GM23338 (cell line): ENCODE results near the gene IMMP2L. TPM values are rescaled to one million over a fixed set of nuclear protein-coding genes. Genes with fewer than 3 reads are reported as not detected.

ENCODE experiments used
- ATAC-seq: fragments of 200-7000 bp; cut with Tn5 transposase; 3 replicates; pipeline ENCODE4 v1.9.1; 2020
- DNase-seq: peaks from one replicate; pipeline ENCODE4 v3.0.0-alpha.2; 2015; ENCODE audit warnings: low spot score
- H2AFZ ChIP-seq: fragments of 200-600 bp; sonication (generic); 2 replicates; pipeline ENCODE4 v1.8.0; 2016; ENCODE audit warnings: antibody characterized with exemption, mild to moderate bottlenecking, moderate library complexity
- H3F3A ChIP-seq: fragments of 200-600 bp; sonication (generic); replicated peaks from 2 replicates; pipeline ENCODE4 v1.8.0; 2017; ENCODE audit warnings: antibody characterized with exemption, mixed run types, low read depth
- H3K27ac ChIP-seq: fragments of 200-600 bp; sonication (generic); 2 replicates; pipeline ENCODE4 v1.6.1; 2016; ENCODE audit warnings: low read depth
- H3K27me3 ChIP-seq: fragments of 200-600 bp; sonication (generic); 2 replicates; pipeline ENCODE4 v1.8.0; 2016; ENCODE audit warnings: mild to moderate bottlenecking, mixed run types, moderate library complexity; ENCODE audit not compliant: insufficient read depth
- H3K36me3 ChIP-seq: fragments of 200-600 bp; sonication (generic); 2 replicates; pipeline ENCODE4 v1.8.0; 2016; ENCODE audit warnings: mild to moderate bottlenecking; ENCODE audit not compliant: insufficient read depth
- H3K4me1 ChIP-seq: fragments of 200-600 bp; sonication (generic); 2 replicates; pipeline ENCODE4 v1.8.0; 2016; ENCODE audit warnings: mild to moderate bottlenecking, moderate library complexity; ENCODE audit not compliant: insufficient read depth
- H3K4me2 ChIP-seq: fragments of 200-600 bp; sonication (generic); 2 replicates; pipeline ENCODE4 v1.7.1; 2017; ENCODE audit warnings: mixed run types
- H3K4me3 ChIP-seq: fragments of 200-600 bp; sonication (generic); 2 replicates; pipeline ENCODE4 v1.6.1; 2016; ENCODE audit warnings: mixed run types
- H3K79me2 ChIP-seq: fragments of 200-600 bp; sonication (generic); replicated peaks from 2 replicates; pipeline ENCODE4 v1.8.0; 2017; ENCODE audit warnings: mild to moderate bottlenecking; ENCODE audit not compliant: insufficient read depth
- H3K9me2 ChIP-seq: fragments of 200-600 bp; sonication (generic); 2 replicates; pipeline ENCODE4 v1.8.0; 2017; ENCODE audit not compliant: insufficient read depth
- H4K20me1 ChIP-seq: fragments of 200-600 bp; sonication (generic); replicated peaks from 2 replicates; pipeline ENCODE4 v1.8.0; 2017; ENCODE audit warnings: mild to moderate bottlenecking; ENCODE audit not compliant: insufficient read depth
- H3K27ac Mint-ChIP-seq: 2 replicates; pipeline ENCODE4 v1.8.0; 2020; ENCODE audit warnings: inconsistent platforms, mild to moderate bottlenecking, moderate library complexity, mixed read lengths
- H3K27me3 Mint-ChIP-seq: 3 replicates; pipeline ENCODE4 v1.8.0; 2022; ENCODE audit warnings: low read depth, mild to moderate bottlenecking, moderate library complexity, mixed read lengths, inconsistent platforms; ENCODE audit not compliant: insufficient read depth, poor library complexity
- H3K36me3 Mint-ChIP-seq: 3 replicates; pipeline ENCODE4 v1.8.0; 2021; ENCODE audit warnings: low read depth, mild to moderate bottlenecking, inconsistent platforms, moderate library complexity, mixed read lengths
- H3K4me1 Mint-ChIP-seq: 3 replicates; pipeline ENCODE4 v1.8.0; 2020; ENCODE audit warnings: mild to moderate bottlenecking, inconsistent platforms, mixed read lengths
- H3K4me3 Mint-ChIP-seq: 3 replicates; pipeline ENCODE4 v1.8.0; 2021; ENCODE audit warnings: moderate library complexity, mild to moderate bottlenecking, inconsistent platforms, mixed read lengths
- H3K9me3 Mint-ChIP-seq: 3 replicates; pipeline ENCODE4 v1.8.0; 2020; ENCODE audit warnings: moderate library complexity, mild to moderate bottlenecking, inconsistent platforms, mixed read lengths
- CREB1 ChIP-seq: fragments of 250-450 bp; sonication (Bioruptor Pico); IDR thresholded peaks from 2 replicates; pipeline ENCODE4 v1.5.0; 2020; ENCODE audit warnings: low read depth, mild to moderate bottlenecking, moderate library complexity
- JUNB ChIP-seq: IDR thresholded peaks from one replicate; pipeline ENCODE4 v1.6.1; 2016; ENCODE audit warnings: antibody characterized with exemption; ENCODE audit not compliant: unreplicated experiment
- STAT1 ChIP-seq: IDR thresholded peaks from one replicate; pipeline ENCODE4 v1.6.1; 2016; ENCODE audit warnings: antibody characterized with exemption; ENCODE audit not compliant: unreplicated experiment
- ZNF114 ChIP-seq: fragments of 250-450 bp; sonication (Bioruptor Pico); IDR thresholded peaks from 2 replicates; pipeline ENCODE4 v1.5.0; 2020; ENCODE audit warnings: mild to moderate bottlenecking, moderate library complexity
- polyA plus RNA-seq: library from polyadenylated mRNA; unstranded; fragments of >200 nt; fragmentation: Nextera tagmentation; extraction: Ambion mirVana; gene quantifications from 2 replicates; pipeline ENCODE4 v1.2.1, GENCODE V29; 2016
- total RNA-seq: library from RNA; depleted of rRNA; stranded (reverse); fragments of >200 nt; shearing (Covaris generic); gene quantifications from 2 replicates; pipeline ENCODE4 v1.2.3, GENCODE V29; 2014
- TF ChIP-seq, protein P1 (sequence below), 2 experiments: fragments of 200-600 bp in 1 of 2; sonication (generic) in 1 of 2; conservative IDR thresholded peaks; 2 replicates each; pipeline versions ENCODE4 v1.5.1 to v1.6.1; 2016 to 2017; ENCODE audit warnings: antibody characterized with exemption in 2 of 2, low read depth in 2 of 2, mild to moderate bottlenecking in 2 of 2, moderate library complexity in 1 of 2
- TF ChIP-seq, protein P2 (sequence below): fragments of 250-450 bp; sonication (Bioruptor Pico); IDR thresholded peaks from 2 replicates; pipeline ENCODE4 v1.5.0; 2020; ENCODE audit warnings: mild to moderate bottlenecking, moderate library complexity

Gene IMMP2L
- total and polyA plus RNA-seq, 2 experiments from 2014 or later = 7.3 to 14.0 TPM

DNA sequence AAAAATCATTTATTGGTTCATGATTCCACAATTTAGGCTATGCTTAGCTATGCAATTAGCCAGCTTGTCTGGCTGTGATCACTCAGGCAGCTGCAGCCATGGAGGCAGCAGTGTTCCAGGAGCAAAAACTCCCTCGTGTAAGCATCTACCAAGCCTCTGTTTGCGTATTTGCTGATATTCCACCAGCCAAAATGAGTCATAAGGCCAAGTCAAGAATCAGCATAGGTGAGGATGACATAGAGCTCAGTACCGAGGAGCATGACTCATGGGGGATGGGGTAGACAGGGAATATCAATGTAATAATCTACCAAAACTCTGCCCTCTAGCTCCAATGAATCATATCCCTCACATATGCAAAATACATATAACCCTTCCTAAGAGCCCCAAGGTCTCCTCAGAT lies 63.3 kb downstream of the IMMP2L start (continued):
- TF ChIP-seq, protein P1, sequence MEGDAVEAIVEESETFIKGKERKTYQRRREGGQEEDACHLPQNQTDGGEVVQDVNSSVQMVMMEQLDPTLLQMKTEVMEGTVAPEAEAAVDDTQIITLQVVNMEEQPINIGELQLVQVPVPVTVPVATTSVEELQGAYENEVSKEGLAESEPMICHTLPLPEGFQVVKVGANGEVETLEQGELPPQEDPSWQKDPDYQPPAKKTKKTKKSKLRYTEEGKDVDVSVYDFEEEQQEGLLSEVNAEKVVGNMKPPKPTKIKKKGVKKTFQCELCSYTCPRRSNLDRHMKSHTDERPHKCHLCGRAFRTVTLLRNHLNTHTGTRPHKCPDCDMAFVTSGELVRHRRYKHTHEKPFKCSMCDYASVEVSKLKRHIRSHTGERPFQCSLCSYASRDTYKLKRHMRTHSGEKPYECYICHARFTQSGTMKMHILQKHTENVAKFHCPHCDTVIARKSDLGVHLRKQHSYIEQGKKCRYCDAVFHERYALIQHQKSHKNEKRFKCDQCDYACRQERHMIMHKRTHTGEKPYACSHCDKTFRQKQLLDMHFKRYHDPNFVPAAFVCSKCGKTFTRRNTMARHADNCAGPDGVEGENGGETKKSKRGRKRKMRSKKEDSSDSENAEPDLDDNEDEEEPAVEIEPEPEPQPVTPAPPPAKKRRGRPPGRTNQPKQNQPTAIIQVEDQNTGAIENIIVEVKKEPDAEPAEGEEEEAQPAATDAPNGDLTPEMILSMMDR (conservative IDR thresholded peaks at IDR 0.05; ENCODE audit: low read depth in 2 of 2) = no peak
- TF ChIP-seq CREB1 (CRISPR knock-in tag) = no peak
- no peak for TF ChIP-seq JUNB

DNA sequence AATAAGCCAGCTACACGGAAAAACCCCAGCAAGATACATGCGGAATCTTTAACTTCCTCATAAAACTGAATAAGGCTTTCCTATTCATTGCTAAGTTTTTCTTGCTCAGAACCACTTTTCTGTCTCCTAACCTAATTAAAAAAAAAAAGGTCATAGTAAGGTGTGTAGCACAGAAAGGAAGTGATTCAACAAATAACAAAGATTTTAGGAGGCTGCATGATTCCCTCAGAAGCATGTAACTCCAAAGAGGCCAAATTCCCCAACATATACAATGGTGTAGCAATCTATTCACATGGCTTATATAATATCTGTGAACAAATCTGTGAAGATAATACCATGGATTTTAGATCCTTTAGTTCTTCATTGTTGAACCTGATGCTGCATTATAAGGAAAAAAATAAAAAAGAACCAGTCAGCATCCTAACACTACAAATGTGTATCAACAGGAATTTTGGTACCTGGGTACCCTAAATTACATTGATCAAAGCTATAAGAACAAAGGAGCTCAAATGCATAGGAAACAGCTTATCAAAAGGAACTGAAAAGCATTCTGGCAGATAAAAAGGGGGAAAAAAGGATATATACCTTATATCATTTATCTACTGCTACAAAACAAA lies 63.8 kb downstream of the IMMP2L start:
- Mint-ChIP-seq H3K4me3 (no peak overlapping the region), H3K9me3 (peaks cover 32% of the 10 kb centered on the region), H3K27ac (no peak overlapping the region), H3K4me1 (no peaks in the 10 kb centered on the region), H3K27me3 (no peaks in the 10 kb centered on the region), H3K36me3 (peaks cover 30% of the 10 kb centered on the region)
- Histone ChIP-seq H3K4me1 (no peaks in the 10 kb centered on the region), H3F3A (no peaks in the 10 kb centered on the region), H4K20me1 (no peaks in the 10 kb centered on the region), H3K4me3 (no peak overlapping the region), H3K36me3 (0 out of 2 replicates have a peak, but pooled peaks cover 4% of the 10 kb centered on the region), H3K27me3 (no peaks in the 10 kb centered on the region), H2AFZ (no peak overlapping the region), H3K27ac (no peak overlapping the region), H3K9me2 (no peaks in the 10 kb centered on the region), H3K79me2 (no peaks in the 10 kb centered on the region), H3K4me2 (no peak overlapping the region)
- no peak for TF ChIP-seq ZNF114 (CRISPR knock-in tag)
- TF ChIP-seq STAT1 = no peak
- TF ChIP-seq, protein P2, sequence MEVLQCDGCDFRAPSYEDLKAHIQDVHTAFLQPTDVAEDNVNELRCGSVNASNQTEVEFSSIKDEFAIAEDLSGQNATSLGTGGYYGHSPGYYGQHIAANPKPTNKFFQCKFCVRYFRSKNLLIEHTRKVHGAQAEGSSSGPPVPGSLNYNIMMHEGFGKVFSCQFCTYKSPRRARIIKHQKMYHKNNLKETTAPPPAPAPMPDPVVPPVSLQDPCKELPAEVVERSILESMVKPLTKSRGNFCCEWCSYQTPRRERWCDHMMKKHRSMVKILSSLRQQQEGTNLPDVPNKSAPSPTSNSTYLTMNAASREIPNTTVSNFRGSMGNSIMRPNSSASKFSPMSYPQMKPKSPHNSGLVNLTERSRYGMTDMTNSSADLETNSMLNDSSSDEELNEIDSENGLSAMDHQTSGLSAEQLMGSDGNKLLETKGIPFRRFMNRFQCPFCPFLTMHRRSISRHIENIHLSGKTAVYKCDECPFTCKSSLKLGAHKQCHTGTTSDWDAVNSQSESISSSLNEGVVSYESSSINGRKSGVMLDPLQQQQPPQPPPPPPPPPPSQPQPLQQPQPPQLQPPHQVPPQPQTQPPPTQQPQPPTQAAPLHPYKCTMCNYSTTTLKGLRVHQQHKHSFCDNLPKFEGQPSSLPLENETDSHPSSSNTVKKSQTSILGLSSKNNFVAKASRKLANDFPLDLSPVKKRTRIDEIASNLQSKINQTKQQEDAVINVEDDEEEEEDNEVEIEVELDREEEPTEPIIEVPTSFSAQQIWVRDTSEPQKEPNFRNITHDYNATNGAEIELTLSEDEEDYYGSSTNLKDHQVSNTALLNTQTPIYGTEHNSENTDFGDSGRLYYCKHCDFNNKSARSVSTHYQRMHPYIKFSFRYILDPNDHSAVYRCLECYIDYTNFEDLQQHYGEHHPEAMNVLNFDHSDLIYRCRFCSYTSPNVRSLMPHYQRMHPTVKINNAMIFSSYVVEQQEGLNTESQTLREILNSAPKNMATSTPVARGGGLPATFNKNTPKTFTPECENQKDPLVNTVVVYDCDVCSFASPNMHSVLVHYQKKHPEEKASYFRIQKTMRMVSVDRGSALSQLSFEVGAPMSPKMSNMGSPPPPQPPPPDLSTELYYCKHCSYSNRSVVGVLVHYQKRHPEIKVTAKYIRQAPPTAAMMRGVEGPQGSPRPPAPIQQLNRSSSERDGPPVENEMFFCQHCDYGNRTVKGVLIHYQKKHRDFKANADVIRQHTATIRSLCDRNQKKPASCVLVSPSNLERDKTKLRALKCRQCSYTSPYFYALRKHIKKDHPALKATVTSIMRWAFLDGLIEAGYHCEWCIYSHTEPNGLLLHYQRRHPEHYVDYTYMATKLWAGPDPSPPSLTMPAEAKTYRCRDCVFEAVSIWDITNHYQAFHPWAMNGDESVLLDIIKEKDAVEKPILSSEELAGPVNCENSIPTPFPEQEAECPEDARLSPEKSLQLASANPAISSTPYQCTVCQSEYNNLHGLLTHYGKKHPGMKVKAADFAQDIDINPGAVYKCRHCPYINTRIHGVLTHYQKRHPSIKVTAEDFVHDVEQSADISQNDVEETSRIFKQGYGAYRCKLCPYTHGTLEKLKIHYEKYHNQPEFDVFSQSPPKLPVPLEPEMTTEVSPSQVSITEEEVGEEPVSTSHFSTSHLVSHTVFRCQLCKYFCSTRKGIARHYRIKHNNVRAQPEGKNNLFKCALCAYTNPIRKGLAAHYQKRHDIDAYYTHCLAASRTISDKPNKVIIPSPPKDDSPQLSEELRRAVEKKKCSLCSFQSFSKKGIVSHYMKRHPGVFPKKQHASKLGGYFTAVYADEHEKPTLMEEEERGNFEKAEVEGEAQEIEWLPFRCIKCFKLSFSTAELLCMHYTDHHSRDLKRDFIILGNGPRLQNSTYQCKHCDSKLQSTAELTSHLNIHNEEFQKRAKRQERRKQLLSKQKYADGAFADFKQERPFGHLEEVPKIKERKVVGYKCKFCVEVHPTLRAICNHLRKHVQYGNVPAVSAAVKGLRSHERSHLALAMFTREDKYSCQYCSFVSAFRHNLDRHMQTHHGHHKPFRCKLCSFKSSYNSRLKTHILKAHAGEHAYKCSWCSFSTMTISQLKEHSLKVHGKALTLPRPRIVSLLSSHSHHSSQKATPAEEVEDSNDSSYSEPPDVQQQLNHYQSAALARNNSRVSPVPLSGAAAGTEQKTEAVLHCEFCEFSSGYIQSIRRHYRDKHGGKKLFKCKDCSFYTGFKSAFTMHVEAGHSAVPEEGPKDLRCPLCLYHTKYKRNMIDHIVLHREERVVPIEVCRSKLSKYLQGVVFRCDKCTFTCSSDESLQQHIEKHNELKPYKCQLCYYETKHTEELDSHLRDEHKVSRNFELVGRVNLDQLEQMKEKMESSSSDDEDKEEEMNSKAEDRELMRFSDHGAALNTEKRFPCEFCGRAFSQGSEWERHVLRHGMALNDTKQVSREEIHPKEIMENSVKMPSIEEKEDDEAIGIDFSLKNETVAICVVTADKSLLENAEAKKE = no peak
- no peak for DNase-seq
- no peak for ATAC-seq
